Measurements from ENCODE around the gene VPS4A.

DNA sequence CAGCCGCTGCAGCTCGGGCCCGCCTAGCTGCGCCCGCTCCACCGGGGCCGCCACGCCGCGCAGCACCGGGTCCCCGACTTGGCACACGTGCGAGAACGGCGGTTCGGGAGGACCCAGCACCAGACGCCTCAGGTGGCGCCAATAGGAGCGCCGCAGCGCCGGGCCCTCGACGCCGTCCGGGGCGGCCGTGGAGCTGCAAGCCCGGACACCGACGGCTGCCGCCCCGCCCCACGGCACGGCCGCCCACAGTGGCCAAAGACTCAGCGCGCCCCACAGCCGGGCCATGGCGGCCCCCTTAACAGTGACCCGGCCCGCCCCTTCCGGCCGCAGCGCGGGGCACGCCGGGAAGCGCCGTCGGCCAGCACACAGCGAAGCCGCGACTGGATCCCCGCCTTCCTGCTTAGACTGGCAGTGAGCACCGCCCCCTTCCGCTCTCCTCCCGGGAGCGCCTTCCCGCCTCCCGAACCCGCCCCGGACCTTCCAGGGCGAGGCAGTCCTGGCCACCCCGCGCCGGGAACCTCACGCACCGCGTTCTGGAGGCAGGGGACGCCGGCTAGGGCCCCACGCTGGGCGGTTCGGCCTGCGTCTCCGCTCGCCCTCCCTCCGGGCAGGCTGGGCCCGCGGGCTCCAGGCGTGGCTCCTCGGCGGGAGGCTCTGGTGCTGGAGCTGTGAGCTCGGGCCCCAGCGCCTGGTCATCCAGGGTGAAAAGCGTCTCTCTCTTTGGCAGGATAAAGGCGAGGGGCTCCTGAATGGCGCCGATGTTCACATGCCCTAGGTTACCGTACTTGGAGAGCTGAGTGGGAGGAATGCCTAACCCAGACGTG is 19.3 kb downstream of the VPS4A start, which contains the start of gene PDF:
- TF ChIP-seq, protein P1, sequence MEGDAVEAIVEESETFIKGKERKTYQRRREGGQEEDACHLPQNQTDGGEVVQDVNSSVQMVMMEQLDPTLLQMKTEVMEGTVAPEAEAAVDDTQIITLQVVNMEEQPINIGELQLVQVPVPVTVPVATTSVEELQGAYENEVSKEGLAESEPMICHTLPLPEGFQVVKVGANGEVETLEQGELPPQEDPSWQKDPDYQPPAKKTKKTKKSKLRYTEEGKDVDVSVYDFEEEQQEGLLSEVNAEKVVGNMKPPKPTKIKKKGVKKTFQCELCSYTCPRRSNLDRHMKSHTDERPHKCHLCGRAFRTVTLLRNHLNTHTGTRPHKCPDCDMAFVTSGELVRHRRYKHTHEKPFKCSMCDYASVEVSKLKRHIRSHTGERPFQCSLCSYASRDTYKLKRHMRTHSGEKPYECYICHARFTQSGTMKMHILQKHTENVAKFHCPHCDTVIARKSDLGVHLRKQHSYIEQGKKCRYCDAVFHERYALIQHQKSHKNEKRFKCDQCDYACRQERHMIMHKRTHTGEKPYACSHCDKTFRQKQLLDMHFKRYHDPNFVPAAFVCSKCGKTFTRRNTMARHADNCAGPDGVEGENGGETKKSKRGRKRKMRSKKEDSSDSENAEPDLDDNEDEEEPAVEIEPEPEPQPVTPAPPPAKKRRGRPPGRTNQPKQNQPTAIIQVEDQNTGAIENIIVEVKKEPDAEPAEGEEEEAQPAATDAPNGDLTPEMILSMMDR (IDR thresholded peaks at IDR 0.05): no peak
- no peak for TF ChIP-seq EZH2 (IDR thresholded peaks at IDR 0.05)
